Ishikawa (cell line): ENCODE results near the gene SPRY2.

ENCODE experiments used
- EP300 ChIP-seq: IDR thresholded peaks from 2 replicates; pipeline ENCODE4 v1.6.1; 2012; ENCODE audit warnings: borderline replicate concordance
- RAD21 ChIP-seq: IDR thresholded peaks from 2 replicates; pipeline ENCODE4 v1.6.1; 2012; ENCODE audit warnings: low read depth
- REST ChIP-seq: IDR thresholded peaks from 2 replicates; pipeline ENCODE4 v1.6.1; 2012; ENCODE audit warnings: low read depth, mild to moderate bottlenecking
- TAF1 ChIP-seq: IDR thresholded peaks from 2 replicates; pipeline ENCODE4 v1.6.1; 2012; ENCODE audit warnings: low read depth, mild to moderate bottlenecking

GRCh38 chr13:80359414-80359777 is 18.5 kb upstream of the SPRY2 start:
- TF ChIP-seq RAD21 (no peak), EP300 (no peak), TAF1 (no peak), REST (no peak)
